HepG2 (cell line): ENCODE data around the gene RABL6. TPM values are rescaled to one million over a fixed set of nuclear protein-coding genes. Genes with fewer than 3 reads are reported as not detected.

Experiments
- HMGXB4 ChIP-seq, 2 experiments: sonication (generic) in 1 of 2; formaldehyde crosslinking in 1 of 2; IDR thresholded peaks; 2 replicates each; pipeline versions ENCODE4 v1.4.0 to v1.6.1; 2018 to 2020; ENCODE audit warnings: missing genetic modification reagents in 2 of 2, borderline replicate concordance in 1 of 2, low read depth in 1 of 2, mild to moderate bottlenecking in 1 of 2, missing biosample characterization in 1 of 2
- HOXD1 ChIP-seq: sonication (generic); formaldehyde crosslinking; IDR thresholded peaks from 2 replicates; pipeline ENCODE4 v1.5.0; 2020; ENCODE audit warnings: missing genetic modification reagents
- IKZF4 ChIP-seq: sonication (generic); formaldehyde crosslinking; IDR thresholded peaks from 2 replicates; pipeline ENCODE4 v1.5.1; 2020; ENCODE audit warnings: borderline replicate concordance, mild to moderate bottlenecking, low read depth, missing genetic modification reagents; ENCODE audit errors: not compliant biosample characterization
- KAT7 ChIP-seq: IDR thresholded peaks from 2 replicates; pipeline ENCODE4 v1.6.1; 2018; ENCODE audit warnings: borderline replicate concordance, missing compliant biosample characterization
- KDM2A ChIP-seq: sonication (generic); formaldehyde crosslinking; IDR thresholded peaks from 2 replicates; pipeline ENCODE4 v1.4.0; 2020; ENCODE audit warnings: low read depth, missing genetic modification reagents, borderline replicate concordance
- NFE2 ChIP-seq: sonication (generic); formaldehyde crosslinking; IDR thresholded peaks from 2 replicates; pipeline ENCODE4 v1.4.0; 2020; ENCODE audit warnings: missing genetic modification reagents
- RAD21 ChIP-seq: fragments of 450-650 bp; formaldehyde crosslinking; IDR thresholded peaks from 2 replicates; pipeline ENCODE4 v1.5.0; 2020; ENCODE audit warnings: mild to moderate bottlenecking
- RAD51 ChIP-seq: fragments of 450-650 bp; IDR thresholded peaks from 2 replicates; pipeline ENCODE4 v1.6.1; 2016; ENCODE audit warnings: borderline replicate concordance
- REPIN1 ChIP-seq: sonication (generic); formaldehyde crosslinking; IDR thresholded peaks from 2 replicates; pipeline ENCODE4 v1.8.0; 2022; ENCODE audit warnings: missing genetic modification reagents, low read depth, mild to moderate bottlenecking, borderline replicate concordance
- SETDB1 ChIP-seq: sonication (generic); formaldehyde crosslinking; IDR thresholded peaks from 2 replicates; pipeline ENCODE4 v1.5.1; 2020; ENCODE audit warnings: missing genetic modification reagents, mild to moderate bottlenecking, borderline replicate concordance
- SMAD1 ChIP-seq: sonication (generic); formaldehyde crosslinking; IDR thresholded peaks from 2 replicates; pipeline ENCODE4 v1.4.0; 2020; ENCODE audit warnings: missing genetic modification reagents, low read depth, mild to moderate bottlenecking, borderline replicate concordance
- SMAD3 ChIP-seq: sonication (generic); formaldehyde crosslinking; IDR thresholded peaks from 2 replicates; pipeline ENCODE4 v1.4.0; 2020; ENCODE audit warnings: missing genetic modification reagents
- SMAD9 ChIP-seq: sonication (generic); formaldehyde crosslinking; IDR thresholded peaks from 2 replicates; pipeline ENCODE4 v1.5.1; 2020; ENCODE audit warnings: mild to moderate bottlenecking, missing genetic modification reagents
- SP140L ChIP-seq: sonication (generic); formaldehyde crosslinking; IDR thresholded peaks from 2 replicates; pipeline ENCODE4 v1.4.0; 2020; ENCODE audit warnings: missing genetic modification reagents, borderline replicate concordance
- TAF1 ChIP-seq: sonication (generic); formaldehyde crosslinking; IDR thresholded peaks from 2 replicates; pipeline ENCODE4 v1.4.0; 2020; ENCODE audit warnings: missing genetic modification reagents
- TGIF2 ChIP-seq: IDR thresholded peaks from 2 replicates; pipeline ENCODE4 v1.6.1; 2016; ENCODE audit warnings: control low read depth, missing compliant biosample characterization
- YEATS4 ChIP-seq: sonication (generic); formaldehyde crosslinking; IDR thresholded peaks from 2 replicates; pipeline ENCODE4 v1.4.0; 2020; ENCODE audit warnings: missing genetic modification reagents, borderline replicate concordance
- ZBTB7A ChIP-seq: sonication (generic); formaldehyde crosslinking; IDR thresholded peaks from 2 replicates; pipeline ENCODE4 v1.8.0; 2022; ENCODE audit warnings: mild to moderate bottlenecking, missing genetic modification reagents
- ZEB1 ChIP-seq: IDR thresholded peaks from 2 replicates; pipeline ENCODE4 v1.6.1; 2012; ENCODE audit warnings: mild to moderate bottlenecking, low read depth, inconsistent platforms; ENCODE audit not compliant: insufficient replicate concordance
- ZIK1 ChIP-seq: sonication (generic); formaldehyde crosslinking; IDR thresholded peaks from 2 replicates; pipeline ENCODE4 v1.5.0; 2020; ENCODE audit warnings: mild to moderate bottlenecking, low read depth, missing genetic modification reagents, borderline replicate concordance
- ZMYM2 ChIP-seq: sonication (generic); formaldehyde crosslinking; IDR thresholded peaks from 2 replicates; pipeline ENCODE4 v1.8.0; 2022; ENCODE audit warnings: mild to moderate bottlenecking, missing genetic modification reagents
- ZNF136 ChIP-seq: sonication (generic); formaldehyde crosslinking; IDR thresholded peaks from 2 replicates; pipeline ENCODE4 v1.8.1; 2022; ENCODE audit warnings: low read depth, mild to moderate bottlenecking, moderate library complexity, missing genetic modification reagents
- ZNF337 ChIP-seq: sonication (generic); formaldehyde crosslinking; IDR thresholded peaks from 2 replicates; pipeline ENCODE4 v1.5.1; 2020; ENCODE audit warnings: missing genetic modification reagents, low read depth, mild to moderate bottlenecking, borderline replicate concordance
- ZNF33B ChIP-seq: sonication (generic); formaldehyde crosslinking; IDR thresholded peaks from 2 replicates; pipeline ENCODE4 v1.5.1; 2020; ENCODE audit warnings: mild to moderate bottlenecking, missing genetic modification reagents
- ZNF441 ChIP-seq: sonication (generic); formaldehyde crosslinking; IDR thresholded peaks from 2 replicates; pipeline ENCODE4 v1.7.0; 2021; ENCODE audit warnings: missing genetic modification reagents, borderline replicate concordance
- ZNF530 ChIP-seq: sonication (generic); formaldehyde crosslinking; IDR thresholded peaks from 2 replicates; pipeline ENCODE4 v1.5.0; 2020; ENCODE audit warnings: low read depth, mild to moderate bottlenecking, missing genetic modification reagents
- ZNF781 ChIP-seq: sonication (generic); formaldehyde crosslinking; IDR thresholded peaks from 2 replicates; pipeline ENCODE4 v1.5.1; 2020; ENCODE audit warnings: borderline replicate concordance, mild to moderate bottlenecking, missing genetic modification reagents; ENCODE audit errors: not compliant biosample characterization
- ZNF879 ChIP-seq: sonication (generic); formaldehyde crosslinking; IDR thresholded peaks from 2 replicates; pipeline ENCODE4 v1.8.1; 2023; ENCODE audit warnings: missing genetic modification reagents
- polyA plus RNA-seq, 8 experiments: library from polyadenylated mRNA; depleted of rRNA in 3 of 8; stranded (reverse) in 7 of 8; unstranded in 1 of 8; fragments of >200 nt; fragmentation: Illumina TruSeq in 4 of 8; extraction: Trizol in 4 of 8; gene quantifications; 2 replicates each; pipeline versions ENCODE4 v1.2.1 to v1.2.3, GENCODE V29; 2011 to 2016; ENCODE audit warnings: low read depth in 4 of 8, missing spikeins in 1 of 8, mixed read lengths in 1 of 8; ENCODE audit not compliant: insufficient read depth in 1 of 8
- total RNA-seq, 5 experiments: library from RNA; depleted of rRNA; stranded (reverse); fragments of >200 nt; fragmentation: Illumina TruSeq; extraction: Trizol; gene quantifications; 2 replicates each; pipeline ENCODE4 v1.2.3, GENCODE V29; 2016; ENCODE audit warnings: low read depth in 1 of 5
- TF ChIP-seq, protein P1 (sequence below): IDR thresholded peaks from 2 replicates; pipeline ENCODE4 v1.6.1; 2016; ENCODE audit warnings: low read depth, control low read depth

Gene RABL6
- total and polyA plus RNA-seq, 2 of the 13 experiments (the other 11 are each of a cell fraction or from before 2014, with no cell fraction given), result 81.5 to 125 TPM

GRCh38 chr9:136787690-136788400 is 19.9 kb upstream of the RABL6 start (continued):
- TF ChIP-seq TAF1 (CRISPR knock-in tag) (no peak), SP140L (CRISPR knock-in tag) (no peak), IKZF4 (CRISPR knock-in tag) (no peak), ZNF441 (CRISPR knock-in tag) (no peak), SMAD3 (CRISPR knock-in tag) (no peak), NFE2 (CRISPR knock-in tag) (no peak), TGIF2 (CRISPR knock-in tag) (no peak), ZMYM2 (CRISPR knock-in tag) (no peak), HMGXB4 (CRISPR knock-in tag; IDR thresholded peaks at IDR 0.05; ENCODE audit: borderline replicate concordance in 1 of 2, low read depth in 1 of 2) (peak; percentile 50 to 68; a peak in 2 of 4 replicates), ZNF781 (CRISPR knock-in tag) (peak; percentile 47), ZBTB7A (CRISPR knock-in tag) (peak; percentile 59; the same call in 1 of the 2 replicates), REPIN1 (peak; percentile 57; the same call in 1 of the 2 replicates), HOXD1 (CRISPR knock-in tag) (no peak), SETDB1 (CRISPR knock-in tag) (no peak), RAD21 (CRISPR knock-in tag) (peak; percentile 87), ZNF530 (CRISPR knock-in tag) (no peak), ZNF33B (no peak), YEATS4 (CRISPR knock-in tag) (peak; percentile 21; the same call in 1 of the 2 replicates), RAD51 (no peak), ZEB1 (no peak), KAT7 (CRISPR knock-in tag) (no peak), ZNF879 (CRISPR knock-in tag) (no peak), ZNF136 (CRISPR knock-in tag) (no peak), ZIK1 (CRISPR knock-in tag) (no peak), ZNF337 (no peak), SMAD9 (CRISPR knock-in tag) (no peak), SMAD1 (CRISPR knock-in tag) (no peak), KDM2A (CRISPR knock-in tag) (peak; percentile 73)
- TF ChIP-seq, protein P1, sequence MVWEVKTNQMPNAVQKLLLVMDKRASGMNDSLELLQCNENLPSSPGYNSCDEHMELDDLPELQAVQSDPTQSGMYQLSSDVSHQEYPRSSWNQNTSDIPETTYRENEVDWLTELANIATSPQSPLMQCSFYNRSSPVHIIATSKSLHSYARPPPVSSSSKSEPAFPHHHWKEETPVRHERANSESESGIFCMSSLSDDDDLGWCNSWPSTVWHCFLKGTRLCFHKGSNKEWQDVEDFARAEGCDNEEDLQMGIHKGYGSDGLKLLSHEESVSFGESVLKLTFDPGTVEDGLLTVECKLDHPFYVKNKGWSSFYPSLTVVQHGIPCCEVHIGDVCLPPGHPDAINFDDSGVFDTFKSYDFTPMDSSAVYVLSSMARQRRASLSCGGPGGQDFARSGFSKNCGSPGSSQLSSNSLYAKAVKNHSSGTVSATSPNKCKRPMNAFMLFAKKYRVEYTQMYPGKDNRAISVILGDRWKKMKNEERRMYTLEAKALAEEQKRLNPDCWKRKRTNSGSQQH, result no peak
